DOHH2 (cell line): ENCODE data around the gene TMEM273.

Experiments used
- H3F3A ChIP-seq: fragments of 200-600 bp; sonication (generic), shearing (Covaris generic); 2 replicates; pipeline ENCODE4 v1.6.0; 2016; ENCODE audit warnings: antibody characterized with exemption, mild to moderate bottlenecking; ENCODE audit not compliant: control insufficient read depth, insufficient read depth
- H3K27ac ChIP-seq: fragments of 200-600 bp; sonication (generic); 2 replicates; pipeline ENCODE4 v1.5.1; 2014; ENCODE audit warnings: low read depth, mild to moderate bottlenecking, low read length, moderate library complexity
- H3K27me3 ChIP-seq: fragments of 200-600 bp; sonication (generic); 2 replicates; pipeline ENCODE4 v1.6.1; 2014; ENCODE audit warnings: mild to moderate bottlenecking, low read length, mixed read lengths; ENCODE audit not compliant: control insufficient read depth
- H3K36me3 ChIP-seq: fragments of 200-600 bp; sonication (generic); 2 replicates; pipeline ENCODE4 v1.6.1; 2014; ENCODE audit warnings: mild to moderate bottlenecking, low read length, moderate library complexity, mixed read lengths; ENCODE audit not compliant: control insufficient read depth
- H3K4me1 ChIP-seq: fragments of 200-600 bp; sonication (generic); 2 replicates; pipeline ENCODE4 v1.6.1; 2014; ENCODE audit warnings: mild to moderate bottlenecking, low read length, mixed read lengths; ENCODE audit not compliant: control insufficient read depth
- H3K4me2 ChIP-seq: fragments of 200-600 bp; sonication (generic); 2 replicates; pipeline ENCODE4 v1.6.0; 2014; ENCODE audit warnings: mild to moderate bottlenecking, low read length, moderate library complexity
- H3K4me3 ChIP-seq: fragments of 200-600 bp; sonication (generic); 2 replicates; pipeline ENCODE4 v1.5.1; 2014; ENCODE audit warnings: mild to moderate bottlenecking, low read length, mixed read lengths
- H3K79me2 ChIP-seq: fragments of 200-600 bp; sonication (generic); 2 replicates; pipeline ENCODE4 v1.6.1; 2014; ENCODE audit warnings: mild to moderate bottlenecking, low read length, mixed read lengths; ENCODE audit not compliant: control insufficient read depth
- H3K9me2 ChIP-seq: fragments of 200-600 bp; sonication (generic); replicated peaks from 2 replicates; pipeline ENCODE4 v1.6.1; 2014; ENCODE audit warnings: mild to moderate bottlenecking, low read length, mixed read lengths; ENCODE audit not compliant: control insufficient read depth
- H3K9me3 ChIP-seq: fragments of 200-600 bp; sonication (generic); 2 replicates; pipeline ENCODE4 v1.6.1; 2014; ENCODE audit warnings: antibody characterized with exemption, low read length, mixed read lengths; ENCODE audit not compliant: control insufficient read depth, insufficient read depth
- H4K20me1 ChIP-seq: fragments of 200-600 bp; sonication (generic); 2 replicates; pipeline ENCODE4 v1.6.0; 2014; ENCODE audit warnings: low read depth, mild to moderate bottlenecking, antibody characterized with exemption, low read length, moderate library complexity; ENCODE audit not compliant: control insufficient read depth, insufficient read depth
- EZH2phosphoT487 ChIP-seq: fragments of 200-600 bp; sonication (generic); IDR thresholded peaks from 2 replicates; pipeline ENCODE4 v1.6.1; 2017; ENCODE audit warnings: borderline replicate concordance, mild to moderate bottlenecking, antibody characterized with exemption, low read length, moderate library complexity, mixed read lengths
- TF ChIP-seq, protein P1 (sequence below): fragments of 200-600 bp; sonication (generic); IDR thresholded peaks from one replicate; pipeline ENCODE4 v1.5.1; 2014; ENCODE audit warnings: antibody characterized with exemption, mild to moderate bottlenecking, low read depth, low read length; ENCODE audit not compliant: poor library complexity, severe bottlenecking

Gene TMEM273

DNA sequence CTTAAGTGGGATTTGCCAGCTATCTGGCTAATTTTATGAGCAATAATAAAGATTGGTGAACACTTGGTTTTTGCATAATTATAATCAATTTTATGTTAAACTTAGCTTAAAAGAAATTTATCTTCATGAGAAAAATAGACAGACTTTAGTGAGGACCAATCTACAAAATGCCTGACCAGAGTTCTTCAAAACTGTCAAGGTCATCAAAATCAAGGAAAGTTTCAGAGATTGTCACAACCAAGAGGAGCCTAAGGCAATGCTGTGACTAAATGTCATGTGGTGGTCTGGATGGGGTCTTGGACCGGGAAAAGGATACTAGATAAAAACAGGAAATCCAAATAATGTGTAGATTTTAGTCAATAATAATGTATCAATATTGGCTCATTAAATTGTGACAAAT lies 36.7 kb downstream of the TMEM273 start:
- H3K27ac ChIP-seq = no peak overlapping the region
- H3K4me2 ChIP-seq = no peak overlapping the region
- H3K79me2 ChIP-seq = no peaks in the 10 kb centered on the region
- H3K4me1 ChIP-seq = no peaks in the 10 kb centered on the region
- no peaks in the 10 kb centered on the region for H3K9me2 ChIP-seq
- no peaks in the 10 kb centered on the region for H3K9me3 ChIP-seq
- no peaks in the 10 kb centered on the region for H4K20me1 ChIP-seq
- no peak for TF ChIP-seq EZH2phosphoT487
- TF ChIP-seq, protein P1, sequence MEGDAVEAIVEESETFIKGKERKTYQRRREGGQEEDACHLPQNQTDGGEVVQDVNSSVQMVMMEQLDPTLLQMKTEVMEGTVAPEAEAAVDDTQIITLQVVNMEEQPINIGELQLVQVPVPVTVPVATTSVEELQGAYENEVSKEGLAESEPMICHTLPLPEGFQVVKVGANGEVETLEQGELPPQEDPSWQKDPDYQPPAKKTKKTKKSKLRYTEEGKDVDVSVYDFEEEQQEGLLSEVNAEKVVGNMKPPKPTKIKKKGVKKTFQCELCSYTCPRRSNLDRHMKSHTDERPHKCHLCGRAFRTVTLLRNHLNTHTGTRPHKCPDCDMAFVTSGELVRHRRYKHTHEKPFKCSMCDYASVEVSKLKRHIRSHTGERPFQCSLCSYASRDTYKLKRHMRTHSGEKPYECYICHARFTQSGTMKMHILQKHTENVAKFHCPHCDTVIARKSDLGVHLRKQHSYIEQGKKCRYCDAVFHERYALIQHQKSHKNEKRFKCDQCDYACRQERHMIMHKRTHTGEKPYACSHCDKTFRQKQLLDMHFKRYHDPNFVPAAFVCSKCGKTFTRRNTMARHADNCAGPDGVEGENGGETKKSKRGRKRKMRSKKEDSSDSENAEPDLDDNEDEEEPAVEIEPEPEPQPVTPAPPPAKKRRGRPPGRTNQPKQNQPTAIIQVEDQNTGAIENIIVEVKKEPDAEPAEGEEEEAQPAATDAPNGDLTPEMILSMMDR = no peak
- H3K36me3 ChIP-seq = no peaks in the 10 kb centered on the region
- no peak overlapping the region for H3K4me3 ChIP-seq
- no peaks in the 10 kb centered on the region for H3F3A ChIP-seq
- 0 out of 2 replicates have a peak, but pooled peaks cover 8% of the 10 kb centered on the region for H3K27me3 ChIP-seq

DNA sequence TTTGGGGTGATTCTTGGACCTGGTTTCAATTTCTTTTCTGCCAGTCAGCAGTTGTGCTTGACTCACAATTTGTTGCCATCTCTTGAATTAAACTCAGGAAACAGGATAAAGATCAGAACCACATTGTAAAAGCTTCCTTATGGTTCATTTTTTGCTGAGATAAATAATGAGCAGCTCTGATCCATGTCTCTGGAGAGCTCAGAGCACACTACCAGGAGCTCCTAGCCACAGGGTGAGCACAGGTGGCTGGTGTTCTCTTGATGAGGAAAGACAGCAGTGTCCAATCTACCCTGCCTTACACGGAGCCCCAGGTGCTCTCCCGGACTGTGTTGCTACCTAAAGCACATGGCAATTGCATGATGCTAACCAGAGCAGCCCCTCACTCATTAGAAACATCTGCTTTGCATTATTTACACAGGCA lies 37.2 kb downstream of the TMEM273 start:
- Histone ChIP-seq H3K4me2 (no peak overlapping the region), H4K20me1 (no peaks in the 10 kb centered on the region), H3K9me2 (no peaks in the 10 kb centered on the region), H3K79me2 (no peaks in the 10 kb centered on the region), H3K4me1 (no peaks in the 10 kb centered on the region), H3K27ac (no peak overlapping the region), H3K27me3 (0 out of 2 replicates have a peak, but pooled peaks cover 8% of the 10 kb centered on the region), H3K4me3 (no peak overlapping the region), H3K36me3 (no peaks in the 10 kb centered on the region), H3F3A (no peaks in the 10 kb centered on the region), H3K9me3 (no peaks in the 10 kb centered on the region)
- TF ChIP-seq, protein P1 = no peak
- TF ChIP-seq EZH2phosphoT487 = no peak

DNA sequence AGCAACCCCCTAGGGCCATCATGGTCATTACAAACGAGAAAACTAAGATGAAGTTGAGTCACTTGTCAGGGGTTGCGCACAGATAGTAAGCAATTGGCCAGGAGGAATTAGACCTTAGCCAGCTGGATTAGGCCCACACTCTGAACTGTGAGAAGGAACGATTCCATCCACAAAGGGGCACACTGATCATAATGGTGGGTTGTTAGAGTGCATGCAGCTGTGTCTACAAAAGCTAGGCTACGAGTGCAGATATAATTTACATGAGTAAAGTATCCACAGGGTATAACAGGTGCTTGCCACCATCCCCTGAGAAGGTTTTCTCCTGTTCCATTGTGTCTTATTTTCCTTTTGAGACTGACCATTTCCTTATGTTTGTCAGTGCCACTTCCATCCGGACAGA lies 37.8 kb downstream of the TMEM273 start:
- H3K4me2 ChIP-seq = no peak overlapping the region
- H3K79me2 ChIP-seq = no peaks in the 10 kb centered on the region
- no peak overlapping the region for H3K4me3 ChIP-seq
- 0 out of 2 replicates have a peak, but pooled peaks cover 8% of the 10 kb centered on the region for H3K27me3 ChIP-seq
- no peaks in the 10 kb centered on the region for H4K20me1 ChIP-seq
- no peak overlapping the region for H3K27ac ChIP-seq
- no peaks in the 10 kb centered on the region for H3K4me1 ChIP-seq
- H3K9me2 ChIP-seq = no peaks in the 10 kb centered on the region
- H3F3A ChIP-seq = no peaks in the 10 kb centered on the region
- H3K9me3 ChIP-seq = no peaks in the 10 kb centered on the region
- H3K36me3 ChIP-seq = no peaks in the 10 kb centered on the region
- no peak for TF ChIP-seq EZH2phosphoT487
- TF ChIP-seq, protein P1 = no peak
